OCI-LY1 (cell line): ENCODE results near the gene TMEM204.

Experiments
- H2AFZ ChIP-seq: fragments of 200-600 bp; sonication (generic), shearing (Covaris generic); 2 replicates; pipeline ENCODE4 v1.6.0; 2014; ENCODE audit warnings: antibody characterized with exemption, mild to moderate bottlenecking, low read length
- H3F3A ChIP-seq: fragments of 200-600 bp; sonication (generic), shearing (Covaris generic); 2 replicates; pipeline ENCODE4 v1.6.0; 2014; ENCODE audit warnings: mild to moderate bottlenecking, antibody characterized with exemption, low read length, moderate library complexity; ENCODE audit not compliant: insufficient read depth
- H3K27ac ChIP-seq: fragments of 200-600 bp; sonication (generic); 2 replicates; pipeline ENCODE4 v1.5.1; 2014; ENCODE audit warnings: low read length, mixed run types, mild to moderate bottlenecking, low read depth; ENCODE audit not compliant: poor library complexity, severe bottlenecking
- H3K27me3 ChIP-seq: fragments of 200-600 bp; sonication (generic); 2 replicates; pipeline ENCODE4 v1.6.0; 2014; ENCODE audit warnings: antibody characterized with exemption, mild to moderate bottlenecking, low read length, moderate library complexity; ENCODE audit not compliant: insufficient read depth
- H3K36me3 ChIP-seq: fragments of 200-600 bp; sonication (generic); 2 replicates; pipeline ENCODE4 v1.6.1; 2014; ENCODE audit warnings: mild to moderate bottlenecking, antibody characterized with exemption, low read length, moderate library complexity, mixed read lengths; ENCODE audit not compliant: insufficient read depth
- H3K4me1 ChIP-seq: fragments of 200-600 bp; sonication (generic); 2 replicates; pipeline ENCODE4 v1.5.1; 2014; ENCODE audit warnings: mild to moderate bottlenecking, low read length, moderate library complexity; ENCODE audit not compliant: insufficient read depth, severe bottlenecking
- H3K4me2 ChIP-seq: fragments of 200-600 bp; sonication (generic), shearing (Covaris generic); 2 replicates; pipeline ENCODE4 v1.6.1; 2014; ENCODE audit warnings: low read length
- H3K4me3 ChIP-seq: fragments of 200-600 bp; sonication (generic); 2 replicates; pipeline ENCODE4 v1.5.1; 2014; ENCODE audit warnings: low read length, low read depth, mild to moderate bottlenecking, mixed read lengths; ENCODE audit not compliant: poor library complexity, severe bottlenecking
- H3K79me2 ChIP-seq: fragments of 200-600 bp; shearing (Covaris generic); 2 replicates; pipeline ENCODE4 v1.6.1; 2016; ENCODE audit warnings: mixed run types, low read length, mixed read lengths; ENCODE audit not compliant: insufficient read depth
- H3K9ac ChIP-seq: fragments of 200-600 bp; sonication (generic), shearing (Covaris generic); 2 replicates; pipeline ENCODE4 v1.6.1; 2014; ENCODE audit warnings: mild to moderate bottlenecking, low read length, mixed read lengths
- H3K9me2 ChIP-seq: fragments of 200-600 bp; sonication (generic), shearing (Covaris generic); 2 replicates; pipeline ENCODE4 v1.6.1; 2014; ENCODE audit warnings: low read depth, mild to moderate bottlenecking, low read length, mixed read lengths
- H3K9me3 ChIP-seq: fragments of 200-600 bp; shearing (Covaris generic); 2 replicates; pipeline ENCODE4 v1.6.1; 2014; ENCODE audit warnings: low read length, mixed read lengths
- H4K20me1 ChIP-seq: fragments of 200-600 bp; sonication (generic), shearing (Covaris generic); 2 replicates; pipeline ENCODE4 v1.6.0; 2016; ENCODE audit warnings: mild to moderate bottlenecking, low read length; ENCODE audit not compliant: insufficient read depth
- CTCF ChIP-seq: fragments of 200-600 bp; sonication (generic), shearing (Covaris generic); IDR thresholded peaks from 2 replicates; pipeline ENCODE4 v1.5.1; 2017; ENCODE audit warnings: mild to moderate bottlenecking, antibody characterized with exemption, low read length, moderate library complexity, mixed read lengths
- EZH2 ChIP-seq: fragments of 200-600 bp; sonication (generic), shearing (Covaris generic); IDR thresholded peaks from 2 replicates; pipeline ENCODE4 v1.8.0; 2017; ENCODE audit warnings: borderline replicate concordance, mixed run types, mild to moderate bottlenecking, antibody characterized with exemption, low read length, moderate library complexity, mixed read lengths

TMEM204 gene

DNA sequence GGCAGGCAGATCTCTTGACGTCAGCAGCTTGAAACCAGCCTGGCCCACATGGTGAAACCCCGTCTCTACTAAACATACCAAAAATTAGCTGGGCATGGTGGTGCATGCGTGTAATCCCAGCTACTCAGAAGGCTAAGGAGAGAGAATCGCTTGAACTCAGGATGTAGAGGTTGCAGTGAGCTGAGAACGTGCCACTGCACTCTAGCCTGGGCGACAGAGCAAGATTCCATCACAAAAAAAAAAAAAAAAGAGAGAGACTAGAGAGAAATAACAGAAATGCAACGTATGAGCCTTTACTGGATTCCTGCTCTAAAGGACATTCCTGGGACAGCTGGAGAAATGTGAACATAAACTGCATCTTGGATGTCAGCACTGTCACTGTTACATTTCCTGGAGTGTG lies 67.6 kb downstream of the TMEM204 start:
- Histone ChIP-seq H3K27me3 (no peaks in the 10 kb centered on the region), H2AFZ (no peak overlapping the region), H3K36me3 (no peaks in the 10 kb centered on the region), H3K27ac (no peak overlapping the region), H3K4me1 (no peaks in the 10 kb centered on the region), H3K9me3 (no peaks in the 10 kb centered on the region), H4K20me1 (no peaks in the 10 kb centered on the region), H3K4me2 (no peak overlapping the region), H3K9ac (no peak overlapping the region), H3K4me3 (no peak overlapping the region), H3K9me2 (no peaks in the 10 kb centered on the region), H3K79me2 (no peaks in the 10 kb centered on the region), H3F3A (0 out of 2 replicates have a peak, but pooled peaks cover 3% of the 10 kb centered on the region)
- no peak for TF ChIP-seq CTCF
- TF ChIP-seq EZH2: no peak

DNA sequence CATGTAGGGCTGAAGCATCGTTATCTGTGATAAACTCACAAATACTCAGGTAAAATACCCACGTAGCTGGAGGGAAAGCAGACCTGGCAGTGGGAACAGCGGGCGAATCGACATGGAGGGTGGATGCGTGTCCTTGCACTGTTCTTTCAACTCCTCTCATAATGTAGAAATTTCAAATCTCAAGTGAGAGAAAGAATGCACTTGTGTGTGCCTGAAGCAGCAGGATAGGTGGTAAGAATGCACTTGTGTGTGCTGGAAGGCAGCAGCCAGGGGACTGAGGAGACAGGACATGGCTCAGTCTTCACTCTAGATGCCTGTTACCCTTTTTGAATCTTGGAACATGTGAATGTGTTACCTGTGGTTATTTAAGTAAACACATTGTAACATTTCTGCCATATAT lies 68.0 kb downstream of the TMEM204 start:
- H3K4me1 ChIP-seq: no peaks in the 10 kb centered on the region
- no peak overlapping the region for H2AFZ ChIP-seq
- no peak for TF ChIP-seq EZH2
- TF ChIP-seq CTCF: no peak
- 0 out of 2 replicates have a peak, but pooled peaks cover 3% of the 10 kb centered on the region for H3F3A ChIP-seq
- no peaks in the 10 kb centered on the region for H3K9me3 ChIP-seq
- no peak overlapping the region for H3K9ac ChIP-seq
- H3K36me3 ChIP-seq: no peaks in the 10 kb centered on the region
- no peaks in the 10 kb centered on the region for H3K27me3 ChIP-seq
- H3K4me2 ChIP-seq: no peak overlapping the region
- H3K79me2 ChIP-seq: no peaks in the 10 kb centered on the region
- no peak overlapping the region for H3K4me3 ChIP-seq
- H4K20me1 ChIP-seq: no peaks in the 10 kb centered on the region
- no peaks in the 10 kb centered on the region for H3K9me2 ChIP-seq
- no peak overlapping the region for H3K27ac ChIP-seq

- Histone ChIP-seq H3K27me3 (no peaks in the 10 kb centered on the region), H3K4me3 (no peak overlapping the region), H3K9ac (no peak overlapping the region), H3K9me2 (no peaks in the 10 kb centered on the region), H3K27ac (no peak overlapping the region), H3K36me3 (no peaks in the 10 kb centered on the region; the same call in 1 of the 2 replicates), H4K20me1 (no peaks in the 10 kb centered on the region), H2AFZ (no peak overlapping the region), H3K79me2 (no peaks in the 10 kb centered on the region), H3K9me3 (no peaks in the 10 kb centered on the region), H3K4me1 (no peaks in the 10 kb centered on the region), H3K4me2 (no peak overlapping the region), H3F3A (0 out of 2 replicates have a peak, but pooled peaks cover 3% of the 10 kb centered on the region)
- TF ChIP-seq CTCF: no peak
Measured at GRCh38 chr16:1602285-1602684, 68.8 kb downstream of the TMEM204 start.
